A673 (cell line): ENCODE data around the gene BAIAP2.

Source experiments
- CTCF ChIP-seq: fragments of 300-800, 200-600 bp; sonication (generic); conservative IDR thresholded peaks from 2 replicates; pipeline ENCODE4 v1.5.1; 2017; ENCODE audit warnings: low read depth, mild to moderate bottlenecking, antibody characterized with exemption, low read length, moderate library complexity, mixed read lengths
- EZH2 ChIP-seq: fragments of 200-600 bp; sonication (generic); IDR thresholded peaks from 2 replicates; pipeline ENCODE4 v1.6.1; 2017; ENCODE audit warnings: borderline replicate concordance, low read depth, mild to moderate bottlenecking, mixed read lengths, antibody characterized with exemption, low read length; ENCODE audit not compliant: poor library complexity, severe bottlenecking

DNA sequence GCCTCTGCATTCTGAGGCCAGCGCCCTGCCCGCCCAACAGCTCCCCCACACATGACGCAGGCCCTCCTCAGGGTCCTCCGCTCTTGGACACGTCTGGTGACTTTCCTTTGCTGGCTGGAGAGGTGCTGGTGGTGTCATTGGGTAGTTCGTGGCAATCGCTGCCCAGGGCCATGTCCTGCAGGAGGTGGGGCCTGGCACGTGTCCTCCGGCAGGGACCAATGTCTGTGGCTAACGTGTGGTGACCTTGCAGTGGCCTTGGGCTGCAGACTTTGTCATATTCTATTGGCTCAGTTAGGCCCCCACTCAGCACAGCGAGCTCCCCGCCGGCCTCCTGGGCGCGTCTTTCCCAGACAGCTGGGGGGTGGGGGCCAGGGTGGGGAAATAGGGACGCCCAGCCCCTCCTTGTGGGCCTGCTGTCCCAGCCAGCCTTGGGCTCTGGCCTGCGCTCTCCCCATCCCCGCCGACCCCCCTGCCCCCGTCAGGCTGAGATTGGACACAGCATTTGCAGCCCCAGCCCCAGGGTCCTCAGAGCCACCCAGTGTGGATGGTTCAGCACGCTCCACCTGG is 78.3 kb downstream of the BAIAP2 start:
- TF ChIP-seq CTCF (no peak), EZH2 (no peak)
